Measurements from ENCODE around the gene ANK2. TPM values are rescaled to one million over a fixed set of nuclear protein-coding genes. Genes with fewer than 3 reads are reported as not detected.

ANK2 gene
- total RNA-seq, 1 donor from 2014 or later = 4.5 TPM

DNA sequence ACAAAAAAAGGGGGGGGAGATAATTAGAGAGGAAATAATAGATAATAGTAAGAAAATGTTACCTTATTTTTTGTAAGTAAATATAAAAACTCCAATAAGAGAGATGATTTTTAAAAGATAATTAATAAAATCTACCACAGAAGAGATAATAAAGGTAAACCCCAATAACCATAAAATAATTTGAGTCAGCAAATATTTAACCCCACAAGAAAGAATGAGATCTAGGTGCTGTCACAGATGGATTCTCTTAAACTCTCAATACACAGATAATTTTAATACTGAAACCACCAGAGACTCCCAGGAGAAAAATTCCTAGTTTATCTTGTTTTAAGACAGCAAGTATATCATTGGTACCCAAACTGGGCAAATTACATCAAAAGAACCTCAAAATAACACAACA is 341.4 kb downstream of the ANK2 start:
- POLR2A ChIA-PET = no interaction called here
- ATAC-seq (ENCODE audit: low read depth) = no peak
- intact Hi-C loops (cut with micrococcal nuclease) = loop anchor here (10.0 kb wide), 1 partner anchor 1414 kb away; no protein-coding TSS in a partner anchor
- no peaks in the 10 kb centered on the region for H3K36me3 Mint-ChIP-seq (ENCODE audit: low read depth)
- H3K4me3 Mint-ChIP-seq = no peak overlapping the region
- no peaks in the 10 kb centered on the region for H3K9me3 Mint-ChIP-seq
- TF ChIP-seq, protein P1, sequence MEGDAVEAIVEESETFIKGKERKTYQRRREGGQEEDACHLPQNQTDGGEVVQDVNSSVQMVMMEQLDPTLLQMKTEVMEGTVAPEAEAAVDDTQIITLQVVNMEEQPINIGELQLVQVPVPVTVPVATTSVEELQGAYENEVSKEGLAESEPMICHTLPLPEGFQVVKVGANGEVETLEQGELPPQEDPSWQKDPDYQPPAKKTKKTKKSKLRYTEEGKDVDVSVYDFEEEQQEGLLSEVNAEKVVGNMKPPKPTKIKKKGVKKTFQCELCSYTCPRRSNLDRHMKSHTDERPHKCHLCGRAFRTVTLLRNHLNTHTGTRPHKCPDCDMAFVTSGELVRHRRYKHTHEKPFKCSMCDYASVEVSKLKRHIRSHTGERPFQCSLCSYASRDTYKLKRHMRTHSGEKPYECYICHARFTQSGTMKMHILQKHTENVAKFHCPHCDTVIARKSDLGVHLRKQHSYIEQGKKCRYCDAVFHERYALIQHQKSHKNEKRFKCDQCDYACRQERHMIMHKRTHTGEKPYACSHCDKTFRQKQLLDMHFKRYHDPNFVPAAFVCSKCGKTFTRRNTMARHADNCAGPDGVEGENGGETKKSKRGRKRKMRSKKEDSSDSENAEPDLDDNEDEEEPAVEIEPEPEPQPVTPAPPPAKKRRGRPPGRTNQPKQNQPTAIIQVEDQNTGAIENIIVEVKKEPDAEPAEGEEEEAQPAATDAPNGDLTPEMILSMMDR (IDR thresholded peaks at IDR 0.05) = no peak
- peaks cover 6% of the 10 kb centered on the region for H3K27me3 Mint-ChIP-seq
- DNase-seq = no peak
- no peak overlapping the region for H3K27ac Mint-ChIP-seq
- no peaks in the 10 kb centered on the region for H3K4me1 Mint-ChIP-seq
- CTCF ChIA-PET = no interaction called here

DNA sequence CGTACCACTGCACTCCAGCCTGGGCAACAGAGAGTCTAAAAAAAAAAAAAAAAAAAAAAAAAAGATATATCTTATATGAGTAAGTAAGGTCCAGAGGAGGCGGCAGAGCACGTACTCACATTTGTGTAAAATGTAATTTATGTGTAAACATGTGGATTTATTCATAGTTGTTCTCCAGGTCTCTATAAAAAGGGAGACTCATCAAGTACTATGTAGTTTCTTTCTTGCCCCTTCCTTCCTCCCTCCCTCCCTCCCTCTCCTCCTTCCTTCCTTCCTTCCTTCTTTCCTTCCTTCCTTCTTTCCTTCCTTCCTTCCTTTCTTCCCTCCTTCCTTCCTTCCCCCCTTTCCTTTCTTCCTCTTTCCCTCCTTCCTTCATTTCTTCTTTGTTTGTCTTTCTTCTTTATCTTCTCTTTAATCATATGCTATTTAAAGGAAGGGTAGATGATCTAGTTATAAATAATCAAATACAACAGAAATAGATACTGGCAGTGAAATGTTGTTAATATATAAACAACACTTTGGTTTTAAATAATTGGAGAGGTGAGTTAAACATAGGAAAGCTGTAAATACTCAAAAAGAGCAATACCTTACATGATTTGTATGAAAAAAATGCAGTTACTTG is 344.8 kb downstream of the ANK2 start:
- ATAC-seq (ENCODE audit: low read depth) (no peak), DNase-seq (no peak)
- no peaks in the 10 kb centered on the region for H3K4me1 Mint-ChIP-seq
- no peak overlapping the region for H3K27ac Mint-ChIP-seq
- POLR2A ChIA-PET = no interaction called here
- TF ChIP-seq, protein P1 (IDR thresholded peaks at IDR 0.05) = no peak
- intact Hi-C loops (cut with micrococcal nuclease) = loop anchor here (1.0 to 10.0 kb wide), 13 partner anchors 115 to 1411 kb away; partner anchors contain the start of gene CAMK2D
- no peaks in the 10 kb centered on the region for H3K9me3 Mint-ChIP-seq
- peaks cover 2% of the 10 kb centered on the region for H3K27me3 Mint-ChIP-seq
- CTCF ChIA-PET = interaction anchor here (0.7 to 3.6 kb wide), 21 partner anchors 8 to 1301 kb away, joined by 3 to 25 read pairs (median 4); no protein-coding TSS in a partner anchor
- H3K4me3 Mint-ChIP-seq = no peak overlapping the region
- H3K36me3 Mint-ChIP-seq (ENCODE audit: low read depth) = no peaks in the 10 kb centered on the region

DNA sequence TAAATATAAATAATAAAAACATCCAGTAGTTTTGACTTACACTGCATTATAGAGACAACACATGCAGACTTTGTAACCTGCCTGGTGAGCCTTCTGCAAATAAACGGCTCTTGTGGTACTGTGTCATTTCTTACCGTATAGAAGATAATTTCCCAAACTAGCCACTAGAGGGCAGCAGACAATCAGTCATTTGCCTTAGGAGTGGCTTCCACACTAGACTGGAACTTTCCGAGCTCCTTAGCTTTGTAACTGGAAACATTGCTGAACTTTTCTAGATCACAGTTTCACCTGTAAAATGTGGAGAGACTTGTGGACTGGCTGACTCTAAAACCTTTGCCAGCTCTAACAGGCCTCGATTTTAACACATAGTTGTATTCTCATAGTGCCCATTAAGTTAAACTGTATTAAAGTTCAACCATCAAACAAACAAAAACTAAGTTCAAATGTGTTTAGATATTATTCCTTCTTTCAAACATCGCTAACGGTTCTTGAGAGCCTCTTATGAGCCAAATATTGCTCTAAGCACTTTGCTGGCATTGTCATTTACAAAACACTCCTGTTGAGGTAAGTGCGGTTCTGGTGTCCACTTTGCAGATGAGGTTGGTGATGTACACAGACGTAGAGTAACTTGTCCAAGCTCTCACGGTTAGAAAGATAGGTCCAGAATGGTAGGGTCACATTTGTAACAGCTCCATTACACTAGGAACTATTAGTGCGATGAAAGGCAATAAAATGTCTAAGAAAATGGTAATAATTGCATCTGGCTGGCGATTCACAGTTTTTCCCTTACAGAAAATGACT is 345.5 kb downstream of the ANK2 start:
- peaks cover 2% of the 10 kb centered on the region for H3K27me3 Mint-ChIP-seq
- ATAC-seq (ENCODE audit: low read depth) (peak; percentile 89), DNase-seq (no peak)
- no peak overlapping the region for H3K27ac Mint-ChIP-seq
- no peaks in the 10 kb centered on the region for H3K9me3 Mint-ChIP-seq
- CTCF ChIA-PET = interaction anchor here (0.7 to 3.6 kb wide), 24 partner anchors 8 to 1300 kb away, joined by 3 to 25 read pairs (median 4); no protein-coding TSS in a partner anchor
- intact Hi-C loops (cut with micrococcal nuclease) = loop anchor here (1.0 to 10.0 kb wide), 13 partner anchors 116 to 1410 kb away; partner anchors contain the start of gene CAMK2D
- POLR2A ChIA-PET = no interaction called here
- H3K4me3 Mint-ChIP-seq = no peak overlapping the region
- H3K4me1 Mint-ChIP-seq = no peaks in the 10 kb centered on the region
- TF ChIP-seq, protein P1 (IDR thresholded peaks at IDR 0.05) = peak; percentile 24
- no peaks in the 10 kb centered on the region for H3K36me3 Mint-ChIP-seq (ENCODE audit: low read depth)

DNA sequence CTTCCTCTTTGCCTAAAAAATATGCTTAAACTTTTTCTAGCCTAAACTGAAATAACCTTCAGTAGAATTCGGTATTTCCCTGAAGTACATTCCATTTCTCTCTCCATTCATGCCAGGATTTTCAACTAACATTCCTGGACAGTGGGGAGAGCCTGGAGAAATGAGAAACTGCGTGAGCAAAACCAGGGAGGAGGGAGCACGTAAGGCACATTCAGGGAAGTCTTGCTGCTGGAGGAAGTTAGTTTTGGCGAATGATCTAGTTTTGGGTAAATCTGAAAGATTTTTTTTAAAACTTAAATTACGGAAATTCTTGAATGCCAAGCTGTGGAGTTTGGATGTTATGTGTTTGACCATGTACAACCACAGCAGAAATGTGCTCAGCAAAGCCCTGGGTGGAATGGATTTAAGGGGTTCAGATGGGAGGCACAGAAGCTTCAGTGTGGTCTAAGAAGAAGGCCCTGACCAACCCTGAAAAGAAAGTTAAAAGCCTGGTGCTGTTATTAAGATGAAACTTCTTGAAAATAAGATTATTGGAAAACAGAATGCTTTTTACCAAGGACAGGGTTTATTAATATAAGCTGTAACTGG is 347.8 kb downstream of the ANK2 start:
- H3K27ac Mint-ChIP-seq = no peak overlapping the region
- TF ChIP-seq, protein P1 (IDR thresholded peaks at IDR 0.05) = no peak
- ATAC-seq (ENCODE audit: low read depth) (no peak), DNase-seq (no peak)
- ChIA-PET CTCF (interaction anchor here (0.6 to 1.4 kb wide), 3 partner anchors 981 to 988 kb away, joined by 3 to 4 read pairs (median 4); no protein-coding TSS in a partner anchor), POLR2A (no interaction called here)
- H3K36me3 Mint-ChIP-seq (ENCODE audit: low read depth) = no peaks in the 10 kb centered on the region
- H3K27me3 Mint-ChIP-seq = peaks cover 2% of the 10 kb centered on the region
- no peaks in the 10 kb centered on the region for H3K4me1 Mint-ChIP-seq
- H3K4me3 Mint-ChIP-seq = no peak overlapping the region
- H3K9me3 Mint-ChIP-seq = no peaks in the 10 kb centered on the region
- intact Hi-C loops (cut with micrococcal nuclease) = loop anchor here (10.0 kb wide), 1 partner anchor 1408 kb away; no protein-coding TSS in a partner anchor
